GM21737 (cell line): Measurements from ENCODE around the gene ARIH2.

Experiments used
- ATAC-seq: cut with Tn5 transposase; IDR thresholded peaks from one replicate; pipeline ENCODE4 v1.9.1; 2021; ENCODE audit warnings: mild to moderate bottlenecking, moderate library complexity; ENCODE audit not compliant: unreplicated experiment

Gene ARIH2

GRCh38 chr3:48966876-48967361 is 48.3 kb downstream of the ARIH2 start:
- no peak for ATAC-seq

- ATAC-seq = no peak
These were observed 51.9 kb downstream of the ARIH2 start for GRCh38 chr3:48970586-48970985.

GRCh38 chr3:48974076-48974864 is 55.6 kb downstream of the ARIH2 start:
- no peak for ATAC-seq

DNA sequence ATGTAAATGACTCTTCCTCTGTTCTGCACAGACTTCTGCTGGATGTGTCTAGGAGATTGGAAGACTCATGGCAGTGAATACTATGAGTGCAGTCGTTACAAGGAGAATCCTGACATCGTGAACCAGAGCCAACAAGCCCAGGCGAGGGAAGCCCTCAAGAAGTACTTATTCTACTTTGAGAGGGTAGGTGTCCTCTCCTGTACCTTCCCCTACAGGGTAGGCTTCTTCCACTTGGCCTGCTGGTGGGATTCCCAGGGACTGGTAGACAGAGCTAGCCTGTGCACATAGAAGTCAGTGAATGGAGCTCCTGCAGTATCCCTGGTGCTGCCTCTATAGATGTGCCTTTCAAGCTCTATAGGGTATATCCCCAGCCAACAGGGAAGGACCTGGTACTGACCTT is 60.8 kb downstream of the ARIH2 start:
- ATAC-seq = no peak

DNA sequence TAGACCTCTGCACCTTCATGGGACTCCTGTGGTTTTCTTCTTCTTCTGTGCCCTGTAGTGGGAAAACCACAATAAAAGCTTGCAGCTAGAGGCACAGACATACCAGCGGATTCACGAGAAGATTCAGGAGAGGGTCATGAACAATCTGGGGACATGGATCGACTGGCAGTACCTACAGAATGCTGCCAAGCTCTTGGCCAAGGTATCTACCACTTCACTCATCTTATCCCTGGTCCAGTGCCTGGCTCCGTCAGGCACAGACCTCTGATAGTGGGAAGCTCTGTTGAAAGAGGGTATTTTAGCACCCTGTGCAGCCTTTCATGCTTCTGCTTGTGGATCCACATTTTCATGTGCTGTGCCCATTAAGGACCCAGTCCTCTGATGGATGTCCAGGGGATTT is 61.7 kb downstream of the ARIH2 start:
- no peak for ATAC-seq

GRCh38 chr3:48982016-48982415 is 63.4 kb downstream of the ARIH2 start:
- no peak for ATAC-seq

GRCh38 chr3:48982686-48983085 is 64.0 kb downstream of the ARIH2 start:
- ATAC-seq = no peak

GRCh38 chr3:48983096-48983495 is 64.5 kb downstream of the ARIH2 start:
- ATAC-seq = no peak

DNA sequence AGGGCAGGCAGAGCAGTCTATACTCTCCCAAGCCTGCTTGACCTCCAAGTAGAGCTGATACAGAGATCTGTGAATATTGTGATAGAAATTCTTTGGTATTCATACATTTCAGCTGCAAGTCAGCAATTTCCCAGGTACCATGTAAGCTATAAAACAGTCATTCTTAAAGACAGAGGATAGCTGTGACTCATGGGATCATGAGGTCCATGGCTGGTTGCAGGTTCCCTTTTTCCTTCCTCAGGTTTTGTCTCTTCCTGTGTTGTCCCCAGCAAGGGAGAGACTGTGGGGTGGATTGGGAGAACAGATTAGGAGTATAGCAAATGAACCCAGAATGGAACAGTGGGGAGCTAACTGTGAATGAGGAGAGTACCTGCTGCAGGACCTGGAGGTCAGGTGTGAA is 66.0 kb downstream of the ARIH2 start:
- no peak for ATAC-seq

GRCh38 chr3:48985831-48986376 is 67.3 kb downstream of the ARIH2 start:
- ATAC-seq = no peak

DNA sequence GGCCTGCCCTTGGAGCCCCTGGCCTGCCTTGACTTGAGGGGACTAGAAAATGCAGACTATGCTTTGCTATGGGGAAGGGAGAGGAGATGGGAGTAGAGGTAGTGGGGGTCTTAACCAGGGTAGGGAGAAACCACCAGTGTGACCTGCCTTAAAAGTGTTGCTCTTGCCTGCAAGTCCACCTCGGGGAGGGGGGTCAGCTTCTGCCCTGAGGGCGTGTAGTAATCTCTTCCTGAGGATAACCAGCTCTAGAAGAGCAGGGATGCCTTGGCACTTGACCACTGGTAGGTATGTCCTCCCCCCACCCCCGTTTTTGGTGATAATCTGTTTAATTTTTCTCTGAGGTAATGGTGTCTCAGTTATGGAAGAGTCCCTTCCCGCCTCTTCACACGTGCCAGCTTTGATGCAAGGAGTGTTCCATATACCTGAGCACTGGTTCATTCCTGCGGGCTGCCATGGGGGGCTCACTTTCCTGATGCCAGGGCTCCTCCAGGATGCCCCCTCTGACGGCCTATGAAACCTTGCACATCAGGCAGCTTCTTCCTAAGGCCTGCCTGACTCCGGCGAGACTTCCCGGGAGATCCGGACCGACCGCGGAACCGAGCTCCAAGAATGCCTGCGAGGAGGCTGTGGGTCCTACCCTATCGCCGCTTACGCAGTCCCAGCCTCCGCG is 70.6 kb downstream of the ARIH2 start:
- no peak for ATAC-seq

DNA sequence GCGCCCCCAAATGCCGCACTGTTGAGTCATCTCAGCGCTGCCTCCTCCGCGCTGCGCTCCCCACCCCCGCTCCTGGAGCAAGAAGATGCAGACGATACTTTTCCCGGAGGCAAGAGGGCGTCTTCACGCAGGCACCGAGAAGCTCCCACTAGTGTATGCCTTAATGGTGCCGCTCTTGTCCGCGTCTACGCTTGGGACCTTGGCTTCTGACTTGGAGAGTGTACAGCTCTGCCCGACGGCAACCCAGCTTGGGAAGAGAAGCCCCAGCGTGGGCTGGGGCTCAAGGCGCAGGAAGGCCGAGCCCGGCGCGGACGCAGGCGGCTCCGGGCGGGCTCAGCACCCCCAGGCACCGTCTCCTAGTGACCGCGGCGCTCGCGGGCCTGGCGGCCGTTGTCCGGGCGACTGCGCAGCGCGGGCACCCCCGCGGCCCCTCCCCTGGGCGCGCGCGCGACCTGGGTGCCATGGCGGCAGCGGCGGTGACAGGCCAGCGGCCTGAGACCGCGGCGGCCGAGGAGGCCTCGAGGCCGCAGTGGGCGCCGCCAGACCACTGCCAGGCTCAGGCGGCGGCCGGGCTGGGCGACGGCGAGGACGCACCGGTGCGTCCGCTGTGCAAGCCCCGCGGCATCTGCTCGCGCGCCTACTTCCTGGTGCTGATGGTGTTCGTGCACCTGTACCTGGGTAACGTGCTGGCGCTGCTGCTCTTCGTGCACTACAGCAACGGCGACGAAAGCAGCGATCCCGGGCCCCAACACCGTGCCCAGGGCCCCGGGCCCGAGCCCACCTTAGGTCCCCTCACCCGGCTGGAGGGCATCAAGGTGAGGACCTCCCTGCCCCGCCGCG is 71.4 kb downstream of the ARIH2 start, which contains the start of gene P4HTM:
P4HTM (plus strand) TSS at position 446 of the 840 bp plus-strand sequence; CDS start at position 462, 16 bp downstream.
- peak; percentile 61 for ATAC-seq

- ATAC-seq = peak; percentile 6
These were observed 72.2 kb downstream of the ARIH2 start for GRCh38 chr3:48990636-48991469.

- no peak for ATAC-seq
These were observed 73.4 kb downstream of the ARIH2 start for GRCh38 chr3:48991851-48992545.

GRCh38 chr3:48993834-48994233 is 75.2 kb downstream of the ARIH2 start:
- ATAC-seq = no peak

GRCh38 chr3:48996640-48997039 is 78.0 kb downstream of the ARIH2 start:
- no peak for ATAC-seq

GRCh38 chr3:48997102-48997635 is 78.5 kb downstream of the ARIH2 start:
- ATAC-seq = no peak

- ATAC-seq = no peak
These were observed 79.3 kb downstream of the ARIH2 start for GRCh38 chr3:48997714-48998637.
